ENCODE measurements around the gene NIPAL3. TPM values are rescaled to one million over a fixed set of nuclear protein-coding genes. Genes with fewer than 3 reads are reported as not detected.

NIPAL3 gene
- total RNA-seq, 1 donor from 2014 or later = 73.9 TPM

DNA sequence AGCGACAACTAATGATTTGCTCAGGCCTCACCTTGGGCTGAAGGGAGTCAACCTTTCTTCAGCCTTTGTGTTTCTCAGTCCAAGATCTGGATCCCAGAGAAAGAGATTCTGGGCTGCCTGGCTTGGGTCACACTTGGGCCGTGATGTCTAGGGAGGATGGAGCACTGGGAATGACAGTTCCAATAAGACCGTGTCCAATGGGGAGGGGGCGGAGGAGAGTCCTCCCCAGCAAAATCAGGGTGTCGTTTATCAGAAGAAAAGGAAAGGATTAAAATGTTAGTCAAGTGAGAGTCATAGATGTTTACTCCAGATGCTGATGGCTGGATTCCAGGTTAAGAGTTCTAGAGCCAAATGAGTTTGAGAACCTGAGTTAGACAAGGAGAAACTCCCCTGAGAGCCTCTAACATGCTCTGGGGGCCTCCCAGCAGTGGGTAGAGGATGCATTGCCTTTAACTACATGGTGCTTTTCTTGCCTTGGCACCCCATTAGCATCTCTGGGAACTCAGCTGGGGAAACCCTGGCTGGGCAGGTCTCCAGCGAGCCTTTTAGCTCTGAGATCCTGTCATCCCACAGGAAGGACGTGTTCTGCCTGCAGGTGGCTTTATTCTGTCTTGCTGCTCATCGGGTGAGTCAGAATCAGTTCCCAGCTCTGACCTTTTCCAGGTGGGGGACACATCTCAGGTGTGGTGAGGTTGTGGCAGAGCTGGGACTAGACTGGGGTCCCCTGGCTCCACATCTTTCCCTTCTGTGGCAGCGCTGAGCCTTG, 22.2 kb downstream of the NIPAL3 start:
- peaks cover 0 to 3% of the 10 kb centered on the region in 2 donors for H3K36me3 ChIP-seq
- H3K4me3 ChIP-seq = no peak overlapping the region
- TF ChIP-seq, protein P1, sequence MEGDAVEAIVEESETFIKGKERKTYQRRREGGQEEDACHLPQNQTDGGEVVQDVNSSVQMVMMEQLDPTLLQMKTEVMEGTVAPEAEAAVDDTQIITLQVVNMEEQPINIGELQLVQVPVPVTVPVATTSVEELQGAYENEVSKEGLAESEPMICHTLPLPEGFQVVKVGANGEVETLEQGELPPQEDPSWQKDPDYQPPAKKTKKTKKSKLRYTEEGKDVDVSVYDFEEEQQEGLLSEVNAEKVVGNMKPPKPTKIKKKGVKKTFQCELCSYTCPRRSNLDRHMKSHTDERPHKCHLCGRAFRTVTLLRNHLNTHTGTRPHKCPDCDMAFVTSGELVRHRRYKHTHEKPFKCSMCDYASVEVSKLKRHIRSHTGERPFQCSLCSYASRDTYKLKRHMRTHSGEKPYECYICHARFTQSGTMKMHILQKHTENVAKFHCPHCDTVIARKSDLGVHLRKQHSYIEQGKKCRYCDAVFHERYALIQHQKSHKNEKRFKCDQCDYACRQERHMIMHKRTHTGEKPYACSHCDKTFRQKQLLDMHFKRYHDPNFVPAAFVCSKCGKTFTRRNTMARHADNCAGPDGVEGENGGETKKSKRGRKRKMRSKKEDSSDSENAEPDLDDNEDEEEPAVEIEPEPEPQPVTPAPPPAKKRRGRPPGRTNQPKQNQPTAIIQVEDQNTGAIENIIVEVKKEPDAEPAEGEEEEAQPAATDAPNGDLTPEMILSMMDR (IDR thresholded peaks at IDR 0.05) = no peak
- no peaks in the 10 kb centered on the region for H3K4me1 ChIP-seq
- DNase-seq (ENCODE audit: low spot score in 2 of 2) = no peak
- no peaks in the 10 kb centered on the region for H3K27me3 ChIP-seq
- no peaks in the 10 kb centered on the region for H3K9me3 ChIP-seq
- H3K27ac ChIP-seq = no peak overlapping the region
- intact Hi-C loops (cut with DNase I) = no loop called here

DNA sequence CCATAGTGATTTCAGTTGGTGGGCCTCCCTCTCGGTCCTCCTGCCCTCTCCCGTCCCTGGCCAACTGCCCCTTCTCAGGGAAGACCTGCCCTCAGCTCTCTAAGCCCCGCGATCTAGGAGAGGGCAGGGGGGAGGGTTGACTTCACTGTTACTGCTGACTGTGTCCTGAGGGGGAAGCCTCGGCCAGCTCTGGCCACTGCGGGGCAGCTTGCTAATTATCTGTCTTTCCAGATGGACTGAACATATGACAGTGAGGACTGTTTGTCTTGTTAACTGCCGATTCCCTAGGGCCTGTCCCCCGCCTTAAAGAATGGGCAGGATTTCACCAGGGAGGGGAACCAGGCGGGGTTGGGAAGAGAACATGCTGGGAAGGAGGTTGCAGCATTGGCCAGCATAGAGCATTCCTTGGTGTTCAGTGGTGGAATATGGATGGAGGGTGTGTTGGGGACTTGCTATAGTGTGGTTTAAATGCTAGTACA, 22.9 kb downstream of the NIPAL3 start:
- H3K36me3 ChIP-seq = no peaks in the 10 kb centered on the region
- no peak overlapping the region for H3K27ac ChIP-seq
- no peaks in the 10 kb centered on the region for H3K9me3 ChIP-seq
- TF ChIP-seq, protein P1 (IDR thresholded peaks at IDR 0.05) = no peak
- intact Hi-C loops (cut with DNase I) = no loop called here
- no peak for DNase-seq (ENCODE audit: low spot score in 2 of 2)
- no peak overlapping the region for H3K4me3 ChIP-seq
- no peaks in the 10 kb centered on the region for H3K27me3 ChIP-seq
- H3K4me1 ChIP-seq = no peaks in the 10 kb centered on the region

DNA sequence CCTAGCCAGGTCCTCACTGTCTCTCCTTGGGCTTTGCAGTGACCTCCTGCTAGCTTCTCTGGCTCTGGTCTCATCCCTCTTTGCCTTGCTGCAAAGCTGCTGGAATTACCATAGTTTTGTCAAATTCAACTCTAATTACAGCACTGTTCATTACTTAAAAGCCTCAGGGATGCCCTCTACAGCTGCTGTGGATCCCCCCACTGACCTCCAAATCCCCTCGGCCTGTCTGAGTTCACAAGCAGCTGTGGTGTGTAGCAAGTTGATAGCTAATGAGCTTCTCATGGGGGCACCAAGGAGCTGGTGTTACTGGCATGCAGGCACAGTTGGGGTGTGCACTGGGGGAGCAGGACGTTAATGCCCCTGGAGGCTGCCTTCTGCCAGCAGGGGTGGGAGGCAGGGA, 24.8 kb downstream of the NIPAL3 start:
- TF ChIP-seq, protein P1 (IDR thresholded peaks at IDR 0.05) = no peak
- Histone ChIP-seq H3K4me1 (no peaks in the 10 kb centered on the region), H3K36me3 (no peaks in the 10 kb centered on the region), H3K27me3 (no peaks in the 10 kb centered on the region), H3K9me3 (no peaks in the 10 kb centered on the region), H3K4me3 (no peak overlapping the region), H3K27ac (no peak overlapping the region)
- DNase-seq (ENCODE audit: low spot score in 2 of 2) = no peak
- intact Hi-C loops (cut with DNase I) = no loop called here

DNA sequence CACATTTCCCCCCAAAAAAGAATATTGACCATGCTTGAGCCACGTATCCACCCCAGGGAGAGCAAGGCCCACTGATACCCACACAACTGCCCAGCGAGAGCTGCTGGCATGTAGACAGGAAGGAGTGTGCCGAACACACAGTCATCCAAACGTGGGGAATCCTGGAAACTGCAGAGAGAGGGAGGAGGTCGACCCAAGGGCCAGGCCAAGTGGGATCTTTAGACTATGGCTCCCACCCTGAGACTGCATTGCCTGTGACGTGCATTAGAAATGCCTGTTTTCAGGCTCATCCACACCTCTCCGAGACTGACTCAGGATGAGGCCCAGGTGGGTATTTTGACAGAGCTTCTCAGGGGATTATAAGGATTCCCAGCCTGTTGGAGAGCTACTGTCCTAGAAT, 25.9 kb downstream of the NIPAL3 start:
- DNase-seq (ENCODE audit: low spot score in 2 of 2) = no peak
- H3K4me3 ChIP-seq = no peak overlapping the region
- no peaks in the 10 kb centered on the region for H3K27me3 ChIP-seq
- intact Hi-C loops (cut with DNase I) = no loop called here
- no peaks in the 10 kb centered on the region for H3K4me1 ChIP-seq
- TF ChIP-seq, protein P1 (IDR thresholded peaks at IDR 0.05) = no peak
- no peaks in the 10 kb centered on the region for H3K36me3 ChIP-seq
- H3K27ac ChIP-seq = no peak overlapping the region
- no peaks in the 10 kb centered on the region for H3K9me3 ChIP-seq

DNA sequence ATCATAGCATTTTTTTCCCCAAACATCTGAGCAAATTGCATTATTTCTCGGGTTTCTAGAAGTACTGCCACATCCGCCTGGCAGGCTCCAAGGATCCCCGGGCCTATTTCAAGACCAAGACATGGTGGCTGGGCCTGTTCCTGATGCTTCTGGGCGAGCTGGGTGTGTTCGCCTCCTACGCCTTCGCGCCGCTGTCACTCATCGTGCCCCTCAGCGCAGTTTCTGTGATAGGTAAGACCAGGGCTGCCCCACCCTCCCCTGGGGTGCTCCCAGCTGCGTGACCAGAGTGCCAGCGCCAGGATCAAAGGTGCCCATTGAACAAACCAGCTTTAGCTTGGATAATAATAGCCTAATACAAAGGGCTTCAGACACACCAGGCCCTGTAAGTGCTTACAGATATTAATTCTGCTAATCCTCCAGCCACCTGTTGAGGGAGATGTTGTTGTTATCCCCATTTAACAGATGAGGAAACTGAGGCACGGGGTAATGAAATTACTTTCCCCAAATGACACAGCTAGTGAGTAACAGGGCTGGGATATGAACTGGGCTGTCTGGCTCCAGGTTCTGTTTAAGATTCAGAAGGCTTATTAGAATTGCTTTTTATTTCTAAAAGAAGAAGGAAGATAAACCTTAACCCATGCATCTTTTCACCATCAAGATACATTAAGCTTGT, 26.5 kb downstream of the NIPAL3 start:
- no peaks in the 10 kb centered on the region for H3K9me3 ChIP-seq
- DNase-seq (ENCODE audit: low spot score in 2 of 2) = no peak
- TF ChIP-seq, protein P1 (IDR thresholded peaks at IDR 0.05) = no peak

More for the DNA sequence above, 26.5 kb downstream of the NIPAL3 start:
- Histone ChIP-seq H3K4me1 (no peaks in the 10 kb centered on the region), H3K4me3 (no peak overlapping the region), H3K27ac (no peak overlapping the region), H3K36me3 (no peaks in the 10 kb centered on the region), H3K27me3 (no peaks in the 10 kb centered on the region)
- intact Hi-C loops (cut with DNase I) = no loop called here

All from ascending aorta (tissue), 2 donors.